BLaER1 (cell line): ENCODE measurements around the gene GPR42.

Experiments
- H3K27ac ChIP-seq: shearing (Covaris generic); formaldehyde crosslinking; 2 replicates; pipeline ENCODE4 v1.8.1; 2022
- H3K27me3 ChIP-seq: shearing (Covaris generic); formaldehyde crosslinking; 2 replicates; pipeline ENCODE4 v1.8.1; 2022
- H3K36me3 ChIP-seq: shearing (Covaris generic); formaldehyde crosslinking; 2 replicates; pipeline ENCODE4 v1.8.1; 2022
- H3K4me1 ChIP-seq: shearing (Covaris generic); formaldehyde crosslinking; 2 replicates; pipeline ENCODE4 v1.8.1; 2022
- H3K4me2 ChIP-seq: shearing (Covaris generic); formaldehyde crosslinking; 2 replicates; pipeline ENCODE4 v1.8.1; 2022
- H3K4me3 ChIP-seq: shearing (Covaris generic); formaldehyde crosslinking; 2 replicates; pipeline ENCODE4 v1.8.1; 2022
- H3K9ac ChIP-seq: shearing (Covaris generic); formaldehyde crosslinking; 2 replicates; pipeline ENCODE4 v1.8.1; 2022
- H3K9me3 ChIP-seq: shearing (Covaris generic); formaldehyde crosslinking; 2 replicates; pipeline ENCODE4 v1.8.1; 2022
- H4K20me1 ChIP-seq: shearing (Covaris generic); formaldehyde crosslinking; 2 replicates; pipeline ENCODE4 v1.8.1; 2022
- Cebpa-rat ChIP-seq: shearing (Covaris generic); IDR thresholded peaks from 2 replicates; pipeline ENCODE4 v1.8.1; 2022

GPR42 gene

DNA sequence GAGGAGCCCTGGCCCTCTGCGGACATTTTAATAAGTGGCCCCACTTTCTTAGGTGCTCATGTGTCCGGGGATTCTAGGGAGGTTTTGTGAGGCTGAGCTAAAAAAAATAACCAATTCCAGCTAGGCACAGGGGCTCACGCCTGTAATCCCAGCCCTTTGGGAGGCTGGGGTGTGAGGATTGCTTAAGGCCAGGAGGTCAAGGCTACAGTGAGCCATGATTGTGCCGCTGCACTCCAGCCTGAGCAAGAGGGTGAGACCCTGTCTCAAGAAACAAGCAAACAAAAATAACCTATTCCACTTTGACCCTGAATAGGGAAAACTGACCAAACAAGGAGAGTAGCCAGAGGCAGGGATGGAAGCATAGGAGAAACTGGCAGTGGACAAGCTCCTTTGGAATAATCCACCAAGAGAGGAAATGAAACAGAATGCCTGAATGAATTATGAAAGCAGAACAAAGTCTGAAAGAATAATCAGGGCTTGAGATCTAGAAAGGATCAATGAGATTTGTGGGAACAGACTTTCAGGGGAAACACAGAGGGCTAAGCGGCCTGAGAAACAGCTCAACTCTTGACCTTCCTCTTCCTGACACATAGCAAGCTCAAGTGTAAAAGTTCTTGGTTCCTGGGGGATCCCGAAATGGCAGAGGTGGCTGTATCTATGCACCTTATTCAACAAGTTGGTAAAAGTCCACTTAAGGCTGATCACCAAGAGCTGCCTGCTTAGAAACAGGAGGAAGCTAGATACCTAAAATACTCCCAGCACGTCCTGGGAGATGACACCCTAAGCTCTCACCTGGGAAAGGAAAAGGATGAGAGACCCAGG lies 47.1 kb downstream of the GPR42 start:
- TF ChIP-seq Cebpa-rat, result no peak
- Histone ChIP-seq H3K9me3 (no peaks in the 10 kb centered on the region), H3K9ac (no peak overlapping the region), H3K4me3 (no peak overlapping the region), H3K4me1 (peaks cover 5% of the 10 kb centered on the region), H3K27me3 (no peaks in the 10 kb centered on the region), H4K20me1 (no peaks in the 10 kb centered on the region), H3K27ac (no peak overlapping the region), H3K4me2 (peak overlapping the region; percentile 19; the same call in 1 of the 2 replicates), H3K36me3 (no peaks in the 10 kb centered on the region)

DNA sequence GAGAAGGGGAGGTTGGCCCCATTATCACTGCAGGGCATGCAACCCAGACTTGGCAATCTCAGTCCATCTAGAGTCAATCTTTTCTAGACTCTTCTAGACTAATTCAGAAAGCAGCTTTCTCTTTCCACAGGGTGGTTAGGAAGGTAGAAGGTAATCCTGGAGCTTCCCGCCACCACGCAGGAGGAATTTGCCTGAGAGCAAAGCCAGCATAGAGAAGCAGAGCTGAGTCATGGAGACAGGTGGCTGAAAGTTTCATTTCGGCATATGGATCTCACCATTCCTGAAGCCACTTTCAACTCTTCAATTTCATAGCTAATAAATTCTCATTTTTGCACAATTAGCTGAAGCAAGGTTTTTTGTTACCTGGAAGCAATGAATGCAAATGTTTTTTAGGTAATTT lies 48.2 kb downstream of the GPR42 start:
- no peaks in the 10 kb centered on the region for H3K9me3 ChIP-seq

GRCh38 chr19:35419805-35420204 lies 48.9 kb downstream of the GPR42 start:
- no peak overlapping the region for H3K4me2 ChIP-seq

More for the DNA sequence above, 48.2 kb downstream of the GPR42 start:
- H4K20me1 ChIP-seq, result no peaks in the 10 kb centered on the region
- TF ChIP-seq Cebpa-rat, result no peak
- no peaks in the 10 kb centered on the region for H3K36me3 ChIP-seq
- no peak overlapping the region for H3K4me3 ChIP-seq
- no peak overlapping the region for H3K4me2 ChIP-seq
- H3K4me1 ChIP-seq, result peaks cover 5% of the 10 kb centered on the region
- no peaks in the 10 kb centered on the region for H3K27me3 ChIP-seq
- H3K9ac ChIP-seq, result no peak overlapping the region
- no peak overlapping the region for H3K27ac ChIP-seq

DNA sequence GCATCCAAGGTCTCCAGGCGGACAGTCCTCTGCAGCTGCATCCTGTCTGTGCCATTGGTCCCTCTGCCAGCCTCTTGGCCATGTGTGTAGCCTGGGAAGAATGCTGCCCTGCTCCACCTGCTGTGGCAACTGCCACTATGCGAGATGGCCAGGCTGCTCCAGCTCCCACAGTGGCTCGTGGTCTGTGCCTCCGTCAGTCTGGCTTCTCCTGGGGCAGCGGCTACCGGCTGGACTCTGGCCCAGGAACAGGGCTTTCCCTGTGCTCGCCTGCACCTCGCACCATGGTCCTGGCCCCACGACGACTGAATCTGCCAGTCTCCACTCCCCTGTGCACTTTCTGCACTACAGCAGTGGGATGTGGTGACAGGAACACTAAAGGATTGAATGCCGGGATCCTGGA lies 50.5 kb downstream of the GPR42 start:
- H3K36me3 ChIP-seq, result no peaks in the 10 kb centered on the region
- TF ChIP-seq Cebpa-rat, result no peak
- no peaks in the 10 kb centered on the region for H4K20me1 ChIP-seq
- H3K4me1 ChIP-seq, result peaks cover 5% of the 10 kb centered on the region
- no peak overlapping the region for H3K4me2 ChIP-seq
- no peaks in the 10 kb centered on the region for H3K9me3 ChIP-seq
- no peaks in the 10 kb centered on the region for H3K27me3 ChIP-seq
- H3K27ac ChIP-seq, result no peak overlapping the region
- no peak overlapping the region for H3K4me3 ChIP-seq
- H3K9ac ChIP-seq, result no peak overlapping the region

More at GRCh38 chr19:35419805-35420204, 48.9 kb downstream of the GPR42 start:
- Histone ChIP-seq H3K9me3 (no peaks in the 10 kb centered on the region), H3K36me3 (no peaks in the 10 kb centered on the region), H3K4me3 (no peak overlapping the region), H4K20me1 (no peaks in the 10 kb centered on the region), H3K27me3 (no peaks in the 10 kb centered on the region), H3K9ac (no peak overlapping the region), H3K4me1 (peaks cover 5% of the 10 kb centered on the region), H3K27ac (no peak overlapping the region)
- TF ChIP-seq Cebpa-rat, result no peak
